Cerebellar cortex (tissue), 1 donor: ENCODE results near the gene CD63.

Experiments
- DNase-seq: peaks from one replicate; pipeline ENCODE4 v3.0.0-alpha.2; 2015; ENCODE audit warnings: low spot score

CD63 gene

GRCh38 chr12:55739025-55739378 lies 10.2 kb upstream of the CD63 start:
- no peak for DNase-seq

- DNase-seq: peak; percentile 96
Measured at GRCh38 chr12:55738123-55739024, 9.6 kb upstream of the CD63 start.

- DNase-seq: no peak
Measured at GRCh38 chr12:55737581-55738122, 8.8 kb upstream of the CD63 start.

GRCh38 chr12:55736780-55737580 lies 8.2 kb upstream of the CD63 start:
- DNase-seq: peak; percentile 82

- DNase-seq: no peak
Measured at GRCh38 chr12:55736076-55736475, 7.3 kb upstream of the CD63 start.

- DNase-seq: no peak
Measured at GRCh38 chr12:55734595-55734994, 5.8 kb upstream of the CD63 start.

GRCh38 chr12:55733858-55734257 lies 5.0 kb upstream of the CD63 start:
- DNase-seq: no peak

- no peak for DNase-seq
Measured at GRCh38 chr12:55733021-55733555, 4.3 kb upstream of the CD63 start.

- no peak for DNase-seq
Measured at GRCh38 chr12:55732288-55732687, 3.5 kb upstream of the CD63 start.

GRCh38 chr12:55729819-55730818 lies 1.3 kb upstream of the CD63 start:
- DNase-seq: peak; percentile 75

GRCh38 chr12:55728186-55728938 lies 447 bp downstream of the CD63 start:
- DNase-seq: no peak

- no peak for DNase-seq
Measured at GRCh38 chr12:55727643-55728185, 1.1 kb downstream of the CD63 start.

- no peak for DNase-seq
Measured at GRCh38 chr12:55726971-55727370, 1.8 kb downstream of the CD63 start.

GRCh38 chr12:55725556-55725955 lies 3.3 kb downstream of the CD63 start:
- DNase-seq: no peak

- DNase-seq: no peak
Measured at GRCh38 chr12:55724940-55725309, 3.9 kb downstream of the CD63 start.

GRCh38 chr12:55724226-55724939 lies 4.4 kb downstream of the CD63 start:
- peak; percentile 70 for DNase-seq

GRCh38 chr12:55723516-55724225 lies 5.1 kb downstream of the CD63 start:
- DNase-seq: no peak

GRCh38 chr12:55722948-55723347 lies 5.9 kb downstream of the CD63 start:
- no peak for DNase-seq

GRCh38 chr12:55721601-55722213 lies 7.1 kb downstream of the CD63 start:
- no peak for DNase-seq
